Caco-2 (cell line): ENCODE data around the gene RUNX1. TPM values are rescaled to one million over a fixed set of nuclear protein-coding genes. Genes with fewer than 3 reads are reported as not detected.

Source experiments
- BruUV-seq: library from RNA; stranded (reverse); fragments of 400-500 nt; replicated peaks from 2 replicates; lab custom pipeline; 2021; lab: Mats Ljungman, UMichigan
- CTCF ChIA-PET: fragments of 300-600 bp; sonication (Branson Sonifier 250); formaldehyde crosslinking; loops from one replicate; lab custom pipeline; 2022; ENCODE audit warnings: antibody characterized with exemption; lab: Charles Lee
- POLR2A ChIA-PET: fragments of 300-600 bp; sonication (Branson Sonifier 250); formaldehyde crosslinking; loops from one replicate; lab custom pipeline; 2022; ENCODE audit warnings: antibody characterized with exemption; lab: Charles Lee
- DNase-seq, 2 experiments: peaks; one replicate each; pipeline versions ENCODE4 v3.0.0 to v3.0.0-alpha.2; 2020 to 2022
- H3K27me3 ChIP-seq: replicated peaks from 2 replicates; pipeline ENCODE4 v1.6.0; 2011; ENCODE audit warnings: low read length; ENCODE audit not compliant: control insufficient read depth, insufficient read depth
- H3K36me3 ChIP-seq: 2 replicates; pipeline ENCODE4 v1.5.1; 2011; ENCODE audit warnings: low read length; ENCODE audit not compliant: control insufficient read depth, insufficient read depth
- H3K4me1 ChIP-seq: fragments of 250-450 bp; sonication (Bioruptor Pico); 2 replicates; pipeline ENCODE4 v1.5.1; 2020; ENCODE audit warnings: mild to moderate bottlenecking
- H3K4me3 ChIP-seq: 2 replicates; pipeline ENCODE4 v1.5.1; 2011; ENCODE audit warnings: low read depth, mild to moderate bottlenecking, control low read depth, low read length
- H3K9me3 ChIP-seq: fragments of 250-450 bp; sonication (Bioruptor Pico); 2 replicates; pipeline ENCODE4 v1.5.1; 2020; ENCODE audit warnings: mild to moderate bottlenecking, moderate library complexity
- H3K27ac Mint-ChIP-seq: one replicate; pipeline ENCODE4 v1.8.0; 2022; ENCODE audit warnings: mixed read lengths; ENCODE audit not compliant: unreplicated experiment
- H3K27me3 Mint-ChIP-seq: one replicate; pipeline ENCODE4 v1.8.0; 2022; ENCODE audit warnings: mixed read lengths; ENCODE audit not compliant: insufficient read depth, unreplicated experiment
- H3K36me3 Mint-ChIP-seq: one replicate; pipeline ENCODE4 v1.8.0; 2022; ENCODE audit warnings: mild to moderate bottlenecking, mixed read lengths; ENCODE audit not compliant: insufficient read depth, unreplicated experiment
- H3K4me1 Mint-ChIP-seq: one replicate; pipeline ENCODE4 v1.8.0; 2022; ENCODE audit warnings: low read depth, mixed read lengths; ENCODE audit not compliant: unreplicated experiment
- H3K4me3 Mint-ChIP-seq: one replicate; pipeline ENCODE4 v1.8.0; 2022; ENCODE audit warnings: mild to moderate bottlenecking, moderate library complexity, mixed read lengths; ENCODE audit not compliant: unreplicated experiment
- H3K9me3 Mint-ChIP-seq: one replicate; pipeline ENCODE4 v1.8.0; 2022; ENCODE audit warnings: mixed read lengths; ENCODE audit not compliant: unreplicated experiment
- CTCF ChIP-seq, 2 experiments: fragments of 200-600 bp in 1 of 2; IDR thresholded peaks; 1 replicate in 1 of 2; 2 replicates in 1 of 2; pipeline versions ENCODE4 v1.5.1 to v1.8.0; 2011 to 2022; ENCODE audit warnings: antibody characterized with exemption in 1 of 2, control low read depth in 1 of 2, inconsistent platforms in 1 of 2, low read depth in 1 of 2, low read length in 1 of 2, mild to moderate bottlenecking in 1 of 2, moderate library complexity in 1 of 2; ENCODE audit not compliant: insufficient read depth in 1 of 2, severe bottlenecking in 1 of 2, unreplicated experiment in 1 of 2
- intact Hi-C: fragments of 100-400 bp; cut with micrococcal nuclease; formaldehyde crosslinking; loops from one replicate; pipeline ENCODE4 v1.10.0; 2022; ENCODE audit not compliant: unreplicated experiment
- total RNA-seq: library from RNA; stranded (reverse); gene quantifications from 2 replicates; pipeline ENCODE4 v1.2.3, GENCODE V29; 2022

RUNX1 gene
- total RNA-seq, 1 experiment from 2014 or later = 11.7 TPM

- intact Hi-C loops = loop anchor here (1.0 to 2.0 kb wide), 4 partner anchors 20 to 473 kb away; no protein-coding TSS in a partner anchor
- no TSS peak for BruUV-seq
- peak; percentile 92 to 94 for DNase-seq
Measured at GRCh38 chr21:34908419-34909055, 140.6 kb downstream of the RUNX1 start.

GRCh38 chr21:34907461-34908418 is 141.4 kb downstream of the RUNX1 start:
- Mint-ChIP-seq H3K27me3 (no peaks in the 10 kb centered on the region), H3K4me1 (peaks cover 32% of the 10 kb centered on the region), H3K36me3 (peaks cover 7% of the 10 kb centered on the region), H3K4me3 (peak overlapping the region; percentile 65), H3K9me3 (no peaks in the 10 kb centered on the region), H3K27ac (peak overlapping the region; percentile 83)
- H3K9me3 ChIP-seq = no peaks in the 10 kb centered on the region
- ChIA-PET CTCF (interaction anchor here (1.0 kb wide), 1 partner anchor 600 kb away, joined by 3 read pairs; no protein-coding TSS in a partner anchor), POLR2A (no interaction called here)
- intact Hi-C loops = loop anchor here (1.0 to 2.0 kb wide), 4 partner anchors 19 to 474 kb away; no protein-coding TSS in a partner anchor
- no peak overlapping the region for H3K4me3 ChIP-seq
- H3K4me1 ChIP-seq = peaks cover 19% of the 10 kb centered on the region
- H3K36me3 ChIP-seq = no peaks in the 10 kb centered on the region
- H3K27me3 ChIP-seq = no peaks in the 10 kb centered on the region
- BruUV-seq = no TSS peak
- TF ChIP-seq CTCF (IDR thresholded peaks at IDR 0.05; ENCODE audit: insufficient read depth in 1 of 2, low read depth in 1 of 2, low read length in 1 of 2, severe bottlenecking in 1 of 2, unreplicated experiment in 1 of 2) = no peak
- no peak for DNase-seq

More at GRCh38 chr21:34908419-34909055, 140.6 kb downstream of the RUNX1 start:
- H3K4me1 ChIP-seq = peaks cover 19% of the 10 kb centered on the region
- H3K4me3 ChIP-seq = no peak overlapping the region
- H3K9me3 ChIP-seq = no peaks in the 10 kb centered on the region
- Mint-ChIP-seq H3K4me3 (peak overlapping the region; percentile 65), H3K36me3 (peaks cover 7% of the 10 kb centered on the region), H3K27ac (peak overlapping the region; percentile 83), H3K4me1 (peaks cover 32% of the 10 kb centered on the region), H3K27me3 (no peaks in the 10 kb centered on the region), H3K9me3 (no peaks in the 10 kb centered on the region)
- ChIA-PET POLR2A (no interaction called here), CTCF (interaction anchor here (1.0 kb wide), 1 partner anchor 600 kb away, joined by 3 read pairs; no protein-coding TSS in a partner anchor)
- no peak for TF ChIP-seq CTCF (IDR thresholded peaks at IDR 0.05; ENCODE audit: insufficient read depth in 1 of 2, low read depth in 1 of 2, low read length in 1 of 2, severe bottlenecking in 1 of 2, unreplicated experiment in 1 of 2)
- no peaks in the 10 kb centered on the region; the same call in 1 of the 2 replicates for H3K27me3 ChIP-seq
- no peaks in the 10 kb centered on the region for H3K36me3 ChIP-seq

- H3K27me3 Mint-ChIP-seq = no peaks in the 10 kb centered on the region
- peaks cover 32% of the 10 kb centered on the region for H3K4me1 Mint-ChIP-seq
- no peaks in the 10 kb centered on the region for H3K9me3 ChIP-seq
- no peak overlapping the region for H3K4me3 Mint-ChIP-seq
- ChIA-PET POLR2A (no interaction called here), CTCF (interaction anchor here (0.6 kb wide), 1 partner anchor 1163 kb away, joined by 3 read pairs; the partner anchor contains the start of gene CBR1)
- H3K36me3 ChIP-seq = no peaks in the 10 kb centered on the region
- H3K4me1 ChIP-seq = peaks cover 19% of the 10 kb centered on the region
- no TSS peak for BruUV-seq
- no peak for TF ChIP-seq CTCF (IDR thresholded peaks at IDR 0.05; ENCODE audit: insufficient read depth in 1 of 2, low read depth in 1 of 2, low read length in 1 of 2, severe bottlenecking in 1 of 2, unreplicated experiment in 1 of 2)
- DNase-seq = no peak
- H3K27ac Mint-ChIP-seq = no peak overlapping the region
- no peak overlapping the region for H3K4me3 ChIP-seq
- H3K36me3 Mint-ChIP-seq = peaks cover 7% of the 10 kb centered on the region
- no peaks in the 10 kb centered on the region for H3K9me3 Mint-ChIP-seq
- no peaks in the 10 kb centered on the region for H3K27me3 ChIP-seq
- intact Hi-C loops = no loop called here
Measured at GRCh38 chr21:34906401-34906800, 142.7 kb downstream of the RUNX1 start.
